Dedifferentiated amniotic fluid mesenchymal stem cell (primary cell): ENCODE measurements around the gene PPP1R15A.
"Not testable (repeated sequence)": the region's sequence is repeated elsewhere in the genome, so short reads cannot be mapped to it uniquely, and the experiment has no call there.

Experiments
- DNase-seq: peaks from one replicate; pipeline ENCODE4 v3.0.0-alpha.2; 2016; ENCODE audit errors: extremely low spot score

PPP1R15A gene

GRCh38 chr19:48859711-48860572 lies 12.3 kb upstream of the PPP1R15A start:
- no peak for DNase-seq

- no peak for DNase-seq
Measured at GRCh38 chr19:48861313-48861712, 10.9 kb upstream of the PPP1R15A start.

- no peak for DNase-seq
Measured at GRCh38 chr19:48862827-48863226, 9.4 kb upstream of the PPP1R15A start.

GRCh38 chr19:48866692-48867091 lies 5.5 kb upstream of the PPP1R15A start:
- DNase-seq, result no peak

- DNase-seq, result no peak
Measured at GRCh38 chr19:48867123-48867745, 5.0 kb upstream of the PPP1R15A start.

GRCh38 chr19:48867746-48868113 lies 4.5 kb upstream of the PPP1R15A start:
- DNase-seq, result no peak

- peak; percentile 38 for DNase-seq
Measured at GRCh38 chr19:48868114-48868886, 3.9 kb upstream of the PPP1R15A start, which contains the start of gene PLEKHA4. TSS of gene PLEKHA4 (minus strand) at chr19:48868617. CDS start at chr19:48867620, 997 bp downstream.

- DNase-seq, result no peak
Measured at GRCh38 chr19:48870048-48870447, 2.2 kb upstream of the PPP1R15A start.

- DNase-seq, result not testable (repeated sequence)
Measured at GRCh38 chr19:48871471-48872181, 595 bp upstream of the PPP1R15A start.

- DNase-seq, result peak; percentile 96
Measured at GRCh38 chr19:48872884-48873475, 759 bp downstream of the PPP1R15A start.

- DNase-seq, result no peak
Measured at GRCh38 chr19:48873476-48874302, 1.5 kb downstream of the PPP1R15A start.

GRCh38 chr19:48874303-48875135 lies 2.3 kb downstream of the PPP1R15A start:
- peak; percentile 36 for DNase-seq

- not testable (repeated sequence) for DNase-seq
Measured at GRCh38 chr19:48876043-48876981, 4.1 kb downstream of the PPP1R15A start.

GRCh38 chr19:48877855-48878195 lies 5.6 kb downstream of the PPP1R15A start:
- DNase-seq, result no peak

GRCh38 chr19:48878196-48879024 lies 6.2 kb downstream of the PPP1R15A start:
- no peak for DNase-seq

- DNase-seq, result no peak
Measured at GRCh38 chr19:48879025-48879637, 6.9 kb downstream of the PPP1R15A start.

GRCh38 chr19:48879696-48880095 lies 7.5 kb downstream of the PPP1R15A start:
- not testable (repeated sequence) for DNase-seq
